Measurements from ENCODE around the gene HAL. TPM values are rescaled to one million over a fixed set of nuclear protein-coding genes. Genes with fewer than 3 reads are reported as not detected.

HAL gene
- total and polyA plus RNA-seq, 2 of the 13 experiments (the other 11 are each of a cell fraction or from before 2014, with no cell fraction given): 0.89 to 37.8 TPM

- no peak for TF ChIP-seq ZBTB26 (CRISPR knock-in tag; IDR thresholded peaks at IDR 0.05; ENCODE audit: borderline replicate concordance)
- no peak for TF ChIP-seq AKAP8 (CRISPR knock-in tag; IDR thresholded peaks at IDR 0.05)
- TF ChIP-seq ZNF432 (CRISPR knock-in tag; IDR thresholded peaks at IDR 0.05; ENCODE audit: borderline replicate concordance): no peak
- TF ChIP-seq, protein P1, sequence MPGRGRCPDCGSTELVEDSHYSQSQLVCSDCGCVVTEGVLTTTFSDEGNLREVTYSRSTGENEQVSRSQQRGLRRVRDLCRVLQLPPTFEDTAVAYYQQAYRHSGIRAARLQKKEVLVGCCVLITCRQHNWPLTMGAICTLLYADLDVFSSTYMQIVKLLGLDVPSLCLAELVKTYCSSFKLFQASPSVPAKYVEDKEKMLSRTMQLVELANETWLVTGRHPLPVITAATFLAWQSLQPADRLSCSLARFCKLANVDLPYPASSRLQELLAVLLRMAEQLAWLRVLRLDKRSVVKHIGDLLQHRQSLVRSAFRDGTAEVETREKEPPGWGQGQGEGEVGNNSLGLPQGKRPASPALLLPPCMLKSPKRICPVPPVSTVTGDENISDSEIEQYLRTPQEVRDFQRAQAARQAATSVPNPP (CRISPR knock-in tag; IDR thresholded peaks at IDR 0.05): peak; percentile 60; the same call in 1 of the 2 replicates
- TF ChIP-seq PCBP1 (IDR thresholded peaks at IDR 0.05; ENCODE audit: borderline replicate concordance, low read depth, low read length): no peak
- 0 out of 2 replicates have a peak, but pooled peaks have one; percentile 27 for TF ChIP-seq TOPORS (CRISPR knock-in tag; IDR thresholded peaks at IDR 0.05)
- TF ChIP-seq CHD4 (IDR thresholded peaks at IDR 0.05; ENCODE audit: borderline replicate concordance, low read length): no peak
- no peak; the same call in 1 of the 2 replicates for TF ChIP-seq KLF15 (CRISPR knock-in tag; IDR thresholded peaks at IDR 0.05; ENCODE audit: borderline replicate concordance)
- no peak for TF ChIP-seq ZNF138 (CRISPR knock-in tag; IDR thresholded peaks at IDR 0.05; ENCODE audit: low read depth)
- TF ChIP-seq, protein P2, sequence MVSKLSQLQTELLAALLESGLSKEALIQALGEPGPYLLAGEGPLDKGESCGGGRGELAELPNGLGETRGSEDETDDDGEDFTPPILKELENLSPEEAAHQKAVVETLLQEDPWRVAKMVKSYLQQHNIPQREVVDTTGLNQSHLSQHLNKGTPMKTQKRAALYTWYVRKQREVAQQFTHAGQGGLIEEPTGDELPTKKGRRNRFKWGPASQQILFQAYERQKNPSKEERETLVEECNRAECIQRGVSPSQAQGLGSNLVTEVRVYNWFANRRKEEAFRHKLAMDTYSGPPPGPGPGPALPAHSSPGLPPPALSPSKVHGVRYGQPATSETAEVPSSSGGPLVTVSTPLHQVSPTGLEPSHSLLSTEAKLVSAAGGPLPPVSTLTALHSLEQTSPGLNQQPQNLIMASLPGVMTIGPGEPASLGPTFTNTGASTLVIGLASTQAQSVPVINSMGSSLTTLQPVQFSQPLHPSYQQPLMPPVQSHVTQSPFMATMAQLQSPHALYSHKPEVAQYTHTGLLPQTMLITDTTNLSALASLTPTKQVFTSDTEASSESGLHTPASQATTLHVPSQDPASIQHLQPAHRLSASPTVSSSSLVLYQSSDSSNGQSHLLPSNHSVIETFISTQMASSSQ (IDR thresholded peaks at IDR 0.05; ENCODE audit: low read depth): peak; percentile 67; the same call in 1 of the 2 replicates
- TF ChIP-seq, protein P2 (CRISPR knock-in tag; IDR thresholded peaks at IDR 0.05; ENCODE audit: borderline replicate concordance): peak; percentile 89
- no peak for TF ChIP-seq ZNF24 (IDR thresholded peaks at IDR 0.05)
- TF ChIP-seq AGO2 (optimal IDR thresholded peaks at IDR 0.05; ENCODE audit: low read depth, low read length): no peak
- no peak for TF ChIP-seq ZFP41 (CRISPR knock-in tag; IDR thresholded peaks at IDR 0.05; ENCODE audit: borderline replicate concordance)
- TF ChIP-seq, protein P3, sequence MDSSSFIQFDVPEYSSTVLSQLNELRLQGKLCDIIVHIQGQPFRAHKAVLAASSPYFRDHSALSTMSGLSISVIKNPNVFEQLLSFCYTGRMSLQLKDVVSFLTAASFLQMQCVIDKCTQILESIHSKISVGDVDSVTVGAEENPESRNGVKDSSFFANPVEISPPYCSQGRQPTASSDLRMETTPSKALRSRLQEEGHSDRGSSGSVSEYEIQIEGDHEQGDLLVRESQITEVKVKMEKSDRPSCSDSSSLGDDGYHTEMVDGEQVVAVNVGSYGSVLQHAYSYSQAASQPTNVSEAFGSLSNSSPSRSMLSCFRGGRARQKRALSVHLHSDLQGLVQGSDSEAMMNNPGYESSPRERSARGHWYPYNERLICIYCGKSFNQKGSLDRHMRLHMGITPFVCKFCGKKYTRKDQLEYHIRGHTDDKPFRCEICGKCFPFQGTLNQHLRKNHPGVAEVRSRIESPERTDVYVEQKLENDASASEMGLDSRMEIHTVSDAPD (CRISPR knock-in tag; IDR thresholded peaks at IDR 0.05): 0 out of 2 replicates have a peak, but pooled peaks have one; percentile 44
- TF ChIP-seq ZNF572 (CRISPR knock-in tag; IDR thresholded peaks at IDR 0.05): no peak
- 0 out of 2 replicates have a peak, but pooled peaks have one; percentile 23 for TF ChIP-seq KLF6 (CRISPR knock-in tag; IDR thresholded peaks at IDR 0.05)
- 0 out of 2 replicates have a peak, but pooled peaks have one; percentile 55 for TF ChIP-seq ZNF749 (CRISPR knock-in tag; IDR thresholded peaks at IDR 0.05; ENCODE audit: borderline replicate concordance)
- peak; percentile 60; the same call in 1 of the 2 replicates for TF ChIP-seq SNAPC2 (CRISPR knock-in tag; IDR thresholded peaks at IDR 0.05)
Observed at GRCh38 chr12:95949477-95950206, 46.5 kb downstream of the HAL start (continued).
